ENCODE measurements around the gene UBAC2.
A peak's percentile ranks its signal among the peaks of the same experiment; 100 is the strongest.
"Not testable (repeated sequence)": the region's sequence is repeated elsewhere in the genome, so short reads cannot be mapped to it uniquely, and the experiment has no call there.

Gene UBAC2

DNA sequence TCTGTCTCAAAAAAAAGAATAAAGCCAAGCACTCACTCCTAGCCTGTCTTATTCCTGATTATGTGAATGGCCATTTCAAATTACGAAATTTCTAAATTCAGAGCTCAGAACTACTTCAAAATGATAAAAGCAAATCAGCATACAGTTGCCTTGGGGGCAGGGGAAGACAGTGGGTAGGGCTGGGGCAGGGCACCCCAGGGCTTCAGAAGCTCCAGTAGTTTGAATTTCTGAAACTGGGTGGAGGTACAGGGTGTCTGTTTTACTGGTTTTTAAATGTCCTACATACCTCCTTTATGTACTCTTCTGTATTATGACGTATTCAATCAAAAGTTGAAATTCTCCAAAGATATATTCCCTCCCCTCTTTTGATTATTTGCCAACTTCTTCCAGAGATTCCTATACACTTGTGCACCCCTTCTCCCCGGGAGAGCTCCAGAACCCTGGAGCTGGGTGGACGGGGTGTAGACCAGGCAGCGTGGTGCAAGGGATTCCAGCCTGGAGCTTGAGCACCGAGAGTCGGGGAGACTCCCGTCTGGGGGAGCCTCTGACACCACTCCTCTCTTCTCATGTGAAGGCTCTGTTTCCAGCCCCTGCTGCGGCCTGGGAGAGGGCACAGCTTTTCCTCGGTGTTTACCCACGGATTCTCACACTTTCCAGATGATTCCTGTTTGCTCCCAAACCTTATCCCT lies 191.3 kb downstream of the UBAC2 start:
- no peak for DNase-seq

DNA sequence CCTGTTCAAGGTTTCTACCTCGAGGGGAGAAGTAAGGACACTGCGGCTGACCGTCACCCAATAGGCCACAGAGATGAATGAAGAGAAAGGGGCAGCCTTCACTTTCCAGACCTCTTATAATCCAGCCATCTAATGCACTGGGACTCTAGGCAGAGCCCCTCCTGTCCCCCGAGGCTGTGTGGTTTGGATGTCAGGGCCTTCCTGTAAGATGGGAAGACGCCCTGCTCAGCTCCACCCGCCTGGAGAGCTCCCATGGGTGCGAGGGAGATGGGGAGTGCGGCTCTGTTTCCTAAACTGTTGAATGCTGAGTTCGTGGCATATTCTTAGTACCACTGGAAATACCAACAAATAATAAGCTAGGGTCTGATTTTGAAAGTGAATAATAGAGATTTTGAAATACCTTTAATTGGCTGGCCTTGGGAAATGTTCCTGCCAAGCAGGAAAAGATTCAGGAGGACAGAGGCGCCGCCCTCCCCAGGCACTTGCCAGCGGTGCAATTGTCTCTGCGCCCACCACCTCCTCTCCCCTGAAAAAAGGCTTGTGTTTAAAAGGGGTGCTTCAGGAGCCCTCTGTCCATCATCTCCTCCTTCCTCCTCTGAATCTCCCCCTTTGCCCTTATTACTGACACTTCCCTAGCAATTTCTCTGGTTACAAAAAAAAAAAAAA lies 191.9 kb downstream of the UBAC2 start:
- no peak for DNase-seq

DNA sequence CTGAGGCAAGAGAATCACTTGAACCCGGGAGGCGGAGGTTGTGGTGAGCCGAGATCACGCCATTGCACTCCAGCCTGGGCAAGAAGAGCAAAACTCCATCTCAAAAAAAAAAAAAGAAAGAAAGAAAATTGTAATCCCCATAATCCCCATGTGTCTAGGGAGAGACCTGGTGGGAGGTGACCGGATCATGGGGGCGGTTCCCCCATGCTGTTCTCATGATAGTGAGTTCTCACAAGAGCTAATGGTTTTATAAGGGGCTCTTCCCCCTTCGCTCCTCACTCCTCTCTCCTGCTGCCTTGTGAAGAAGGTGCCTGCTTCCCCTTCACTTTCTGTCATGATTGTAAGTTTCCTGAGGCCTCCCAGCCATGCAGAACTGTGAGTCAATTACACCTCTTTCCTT lies 192.7 kb downstream of the UBAC2 start:
- not testable (repeated sequence) for DNase-seq

DNA sequence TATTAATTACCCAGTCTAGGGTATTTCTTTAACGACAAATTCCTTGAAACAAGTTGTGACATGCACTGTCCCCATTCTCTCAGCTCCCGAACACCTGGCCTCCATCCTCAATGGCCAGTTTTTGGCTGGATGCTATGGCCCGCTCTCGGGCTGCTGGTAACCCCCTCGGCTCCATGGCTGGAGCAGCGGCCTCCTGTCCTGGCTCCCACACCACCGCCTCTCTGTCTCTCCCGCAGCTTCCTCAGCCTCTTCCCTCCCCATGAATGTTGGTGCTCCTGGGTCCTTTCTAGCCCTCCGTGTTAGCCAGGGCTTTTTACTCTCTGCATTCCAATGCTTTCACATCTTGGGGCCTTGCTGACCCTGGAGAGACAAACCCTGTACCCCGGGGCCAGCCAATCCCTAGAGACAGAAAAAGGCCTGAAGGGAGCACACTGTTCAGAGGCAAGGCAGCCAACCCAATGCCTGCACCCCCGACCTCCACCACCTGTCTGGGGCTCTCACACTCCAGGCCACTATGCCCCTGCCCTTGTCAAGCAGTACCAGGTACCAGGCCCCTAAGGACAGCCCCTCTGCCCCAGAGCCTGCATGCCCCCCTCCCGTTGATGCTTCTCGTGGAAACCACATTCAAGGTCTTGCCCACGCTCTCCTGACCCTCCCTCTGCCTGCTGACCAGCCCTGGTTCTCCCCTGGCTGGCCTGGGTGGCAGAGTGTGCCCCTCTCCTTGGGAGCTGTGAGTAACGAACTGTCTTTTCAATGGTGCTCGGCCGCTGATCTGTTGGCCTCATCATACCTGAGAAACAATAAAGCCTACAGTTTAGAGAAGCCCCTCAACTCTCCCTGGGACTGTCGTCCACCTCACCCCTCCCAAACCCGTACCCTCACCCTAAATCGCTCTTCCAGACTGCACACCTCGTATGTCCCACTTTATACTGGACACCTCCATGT lies 193.4 kb downstream of the UBAC2 start:
- DNase-seq, result no peak

DNA sequence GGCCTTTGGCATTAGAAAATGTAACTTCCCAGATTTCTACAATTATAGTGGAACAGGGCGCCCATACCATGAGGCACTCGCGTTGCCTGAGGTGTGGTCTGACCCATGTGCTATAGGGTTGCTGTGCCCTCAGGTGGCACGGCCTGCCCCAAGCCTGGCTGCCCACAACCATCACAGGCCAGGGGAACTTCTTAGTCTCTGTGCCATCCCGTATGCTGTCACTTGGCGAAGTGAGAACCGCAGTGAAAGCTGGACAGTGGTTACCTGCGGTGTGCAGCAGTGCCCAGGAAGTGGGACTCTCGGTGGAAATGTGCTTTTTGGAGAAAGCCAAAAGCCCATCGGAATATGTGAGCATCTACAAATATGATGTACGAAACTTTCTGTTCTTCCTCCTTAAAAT lies 194.8 kb downstream of the UBAC2 start:
- DNase-seq, result no peak

DNA sequence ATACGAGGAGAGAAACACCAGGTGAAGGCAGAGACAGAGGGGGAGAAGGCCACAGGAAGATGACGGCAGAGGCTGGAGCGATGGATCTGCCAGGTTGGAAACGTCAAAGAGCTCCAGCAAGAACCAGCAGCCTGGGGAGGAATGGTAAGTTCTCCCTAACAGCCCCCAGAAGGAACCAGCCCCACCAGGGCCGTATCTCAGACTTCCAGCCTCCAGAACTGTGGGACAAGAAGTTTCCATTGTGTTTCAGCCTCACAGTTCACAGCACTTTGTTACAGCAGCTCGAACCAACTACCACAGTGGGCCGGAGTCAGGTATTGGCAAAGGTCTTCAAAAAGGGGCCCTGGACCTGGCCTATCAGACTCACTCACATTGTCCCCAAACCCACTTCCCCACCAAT lies 195.8 kb downstream of the UBAC2 start:
- DNase-seq, result no peak

DNA sequence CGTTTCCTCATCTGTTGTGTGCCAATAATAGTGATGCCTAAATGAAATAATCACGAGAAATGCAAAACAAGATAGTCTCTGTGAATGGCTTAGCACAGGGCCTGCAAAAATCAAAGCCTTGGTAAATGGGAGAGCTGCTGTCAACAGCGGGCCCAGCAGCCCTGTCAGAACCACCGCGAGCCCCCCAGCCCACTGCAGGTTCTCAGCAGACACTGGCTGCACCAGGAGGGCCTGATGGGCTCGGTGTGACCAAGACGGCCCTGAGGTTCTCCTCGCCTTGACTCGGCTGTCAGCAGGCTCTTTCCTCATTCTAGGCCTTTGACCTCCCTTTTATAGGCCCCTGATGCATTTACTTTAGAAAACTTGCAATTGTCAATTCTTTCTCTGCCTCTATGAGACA lies 197.4 kb downstream of the UBAC2 start:
- DNase-seq, result no peak

DNA sequence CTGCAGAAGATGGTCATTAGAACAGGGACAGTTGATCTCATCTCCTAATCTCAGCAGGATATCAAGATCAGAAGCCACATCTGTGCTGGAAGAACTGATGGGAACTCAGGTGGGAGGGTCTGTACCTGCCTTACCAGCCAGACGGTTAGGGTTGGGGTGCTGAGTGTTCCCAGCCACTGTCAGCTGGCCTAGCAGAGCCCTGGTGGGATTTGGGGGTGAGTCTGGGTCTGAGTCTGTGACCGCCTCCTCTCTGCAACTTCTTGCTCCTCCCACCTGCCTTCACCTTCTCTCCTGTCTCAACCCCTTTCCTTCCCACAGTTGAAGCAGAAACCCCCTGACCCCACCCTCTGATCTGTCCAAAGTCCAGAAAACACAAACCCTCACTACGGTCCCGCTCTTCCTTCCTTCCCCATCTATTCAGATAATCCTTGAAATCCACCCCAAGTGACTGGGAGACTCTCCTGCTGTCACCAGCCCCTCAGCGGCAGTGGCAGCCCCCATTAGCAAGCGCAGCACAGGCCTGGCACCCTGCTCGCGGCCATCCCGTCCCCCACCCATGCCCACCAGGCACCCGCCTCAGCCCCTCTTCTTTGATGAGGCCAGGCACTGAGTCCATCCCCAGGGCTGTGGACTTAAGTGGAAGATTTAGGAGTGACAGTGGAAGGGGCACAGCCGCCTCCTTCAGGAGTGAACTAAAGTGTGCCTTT lies 198.4 kb downstream of the UBAC2 start:
- DNase-seq, result no peak

DNA sequence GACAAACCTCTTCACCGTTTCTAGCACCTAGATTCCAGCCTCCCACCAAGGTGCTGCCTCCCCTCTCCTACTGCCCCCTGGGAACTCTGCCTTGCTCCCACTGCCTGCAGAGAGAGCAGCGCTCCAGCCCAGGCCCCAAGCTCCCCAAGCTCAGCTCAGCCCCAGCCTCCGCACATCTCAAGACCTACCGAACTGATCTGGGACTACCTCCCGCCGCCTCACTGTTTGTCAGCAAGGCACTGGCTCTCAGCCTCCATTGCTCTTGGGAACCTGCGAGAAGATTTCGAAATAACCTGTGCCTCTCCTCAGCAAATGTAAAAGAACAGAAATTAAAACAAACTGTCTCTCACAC lies 198.9 kb downstream of the UBAC2 start:
- no peak for DNase-seq

DNA sequence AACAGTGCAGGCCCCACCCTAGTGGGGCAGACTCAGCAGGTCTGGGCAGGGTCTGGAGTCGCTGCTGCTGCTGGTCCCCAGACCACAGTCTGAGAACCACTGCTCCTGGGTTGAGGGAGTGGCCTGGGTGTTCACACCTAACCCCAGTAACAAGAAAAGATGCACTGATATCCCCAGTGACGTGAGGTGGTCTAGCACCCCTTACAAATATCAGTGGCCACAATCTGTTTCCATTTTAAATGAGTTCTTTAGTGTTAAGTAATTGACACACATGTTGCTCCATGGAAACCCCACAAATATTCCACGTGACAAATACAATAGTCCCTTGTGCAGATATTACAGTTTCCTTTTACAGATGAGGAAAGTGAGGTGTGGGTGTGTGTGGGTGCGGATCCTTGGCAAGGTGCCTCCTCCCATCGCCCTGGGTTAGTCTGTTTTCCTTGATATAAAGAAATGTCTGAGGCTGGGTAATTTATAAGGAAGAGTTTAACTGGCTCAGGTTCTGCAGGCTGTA lies 202.9 kb downstream of the UBAC2 start:
- DNase-seq, result peak in 1 of 51 donors; percentile 21

DNA sequence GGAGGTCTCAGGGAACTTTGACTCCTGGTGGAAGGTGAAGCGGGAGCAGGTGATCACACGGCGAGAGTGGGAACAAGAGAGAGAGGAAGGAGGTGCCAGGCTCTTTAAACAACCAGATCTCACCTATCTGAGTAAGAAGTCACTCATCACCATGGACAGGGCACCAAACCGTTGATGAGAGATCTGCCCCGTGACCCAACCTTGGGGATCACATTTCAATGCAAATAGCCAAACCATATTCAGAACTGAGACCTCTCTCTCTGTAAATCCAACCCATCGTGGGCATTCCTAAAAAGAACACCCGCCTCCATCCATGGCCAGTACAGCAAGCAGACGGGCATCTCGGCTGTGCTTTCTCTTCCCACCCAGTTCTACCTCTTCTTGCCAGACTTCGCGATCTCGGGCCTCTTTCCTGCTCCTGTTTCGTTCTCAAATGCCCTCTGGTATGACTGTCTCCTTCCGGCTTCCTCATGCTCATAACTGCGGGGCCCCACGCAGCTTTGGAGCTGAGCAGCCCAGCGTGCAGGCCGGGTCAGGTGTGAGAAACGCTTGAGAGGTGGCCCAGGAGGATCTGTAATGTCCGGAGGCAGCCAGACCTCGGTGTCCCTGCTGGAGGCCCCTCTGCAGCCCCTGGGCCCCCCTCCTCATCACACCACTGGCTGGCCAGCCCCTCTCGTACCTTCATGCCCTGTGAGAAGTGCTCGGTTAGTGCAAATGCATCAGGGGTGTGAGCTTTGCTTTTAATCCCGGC lies 203.5 kb downstream of the UBAC2 start:
- DNase-seq, result no peak

DNA sequence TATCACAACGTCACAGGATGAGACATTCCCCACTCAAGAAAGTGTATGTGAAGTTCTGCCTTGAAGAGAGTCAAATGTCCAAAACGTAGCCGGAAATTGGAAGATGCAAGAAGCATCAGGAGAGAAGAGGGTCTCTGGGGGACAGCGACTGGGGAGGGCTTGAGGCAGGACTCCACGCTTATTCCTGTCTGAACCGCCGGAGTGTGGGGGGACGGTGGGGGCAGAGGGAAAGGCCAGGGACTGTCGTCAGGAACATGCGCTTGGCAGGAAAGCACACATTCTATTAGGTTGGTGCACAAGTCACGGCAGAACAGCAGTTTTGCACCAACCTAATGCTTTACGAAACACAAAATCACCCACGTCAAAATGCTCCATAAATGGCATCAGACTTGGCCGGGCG lies 205.3 kb downstream of the UBAC2 start:
- no peak for DNase-seq

DNA sequence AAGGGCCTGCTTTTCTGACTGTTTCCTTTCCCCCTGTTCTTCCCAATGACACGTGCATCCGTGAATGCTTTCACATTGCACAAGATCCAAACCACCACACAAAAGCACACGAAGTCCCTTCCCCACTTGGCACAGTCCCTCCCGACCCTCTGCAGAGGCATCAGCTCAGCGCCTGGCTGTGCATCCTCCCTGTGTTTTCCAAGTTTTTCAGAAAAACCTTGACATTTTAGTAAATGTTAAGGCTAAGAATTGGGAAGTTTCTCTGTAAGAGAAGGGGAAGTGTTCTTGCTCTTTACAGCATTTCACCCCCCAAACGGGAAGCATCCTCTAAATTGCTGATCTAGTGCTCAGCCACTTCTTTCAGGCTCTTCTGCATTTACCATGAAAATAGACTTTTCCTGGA lies 206.1 kb downstream of the UBAC2 start:
- DNase-seq, result peak in 2 of 51 donors; percentile 13 to 49

DNA sequence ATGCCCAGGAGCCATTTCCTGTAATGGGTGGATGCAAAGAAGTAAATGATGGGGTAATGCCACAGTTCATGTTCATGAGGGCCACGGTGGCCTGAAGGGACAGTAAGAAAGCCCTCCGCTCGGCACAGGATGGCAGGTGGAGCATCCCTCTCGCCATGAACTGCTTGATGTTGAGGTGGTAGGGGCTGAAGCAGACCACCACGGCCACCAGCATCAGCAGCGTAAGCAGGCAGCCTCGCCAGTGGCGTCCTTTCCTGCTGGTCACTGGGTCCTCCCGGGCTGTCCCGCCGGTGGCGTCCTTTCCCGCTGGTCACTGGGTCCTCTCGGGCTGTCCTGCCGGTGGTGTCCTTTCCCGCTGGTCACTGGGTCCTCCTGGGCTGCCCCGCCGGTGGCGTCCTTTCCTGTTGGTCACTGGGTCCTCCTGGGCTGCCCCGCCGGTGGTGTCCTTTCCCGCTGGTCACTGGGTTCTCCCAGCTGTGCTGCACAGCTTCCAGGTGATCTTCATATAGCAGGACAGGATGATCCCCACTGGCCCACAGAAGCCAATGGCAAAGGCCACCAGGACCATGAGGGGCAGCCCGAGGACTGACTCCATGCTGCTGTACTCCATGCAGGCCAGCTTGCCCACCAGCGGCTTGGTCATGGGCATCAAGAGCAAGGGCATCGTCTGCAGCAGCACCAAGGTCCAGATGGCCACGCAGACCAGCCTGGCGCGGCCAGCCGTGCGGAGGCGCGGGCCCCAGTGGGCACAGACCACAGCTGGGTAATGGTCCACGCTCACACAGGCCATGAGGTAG lies 207.4 kb downstream of the UBAC2 start:
- DNase-seq, result no peak

DNA sequence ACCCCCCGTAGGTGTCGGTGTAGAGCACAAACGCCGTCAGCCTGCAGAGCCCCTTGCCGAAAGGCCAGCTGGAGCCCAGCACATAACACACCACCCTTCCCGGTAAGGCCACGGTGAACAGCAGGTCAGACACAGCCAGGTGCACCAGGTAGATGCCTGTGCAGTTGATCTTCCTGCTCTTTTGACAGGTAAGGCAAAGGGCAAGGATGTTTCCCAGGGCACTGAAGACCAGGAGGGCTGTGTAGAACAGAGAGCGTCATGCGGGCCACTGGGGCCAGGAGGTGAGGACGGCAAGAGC lies 208.0 kb downstream of the UBAC2 start:
- no peak for DNase-seq

DNA sequence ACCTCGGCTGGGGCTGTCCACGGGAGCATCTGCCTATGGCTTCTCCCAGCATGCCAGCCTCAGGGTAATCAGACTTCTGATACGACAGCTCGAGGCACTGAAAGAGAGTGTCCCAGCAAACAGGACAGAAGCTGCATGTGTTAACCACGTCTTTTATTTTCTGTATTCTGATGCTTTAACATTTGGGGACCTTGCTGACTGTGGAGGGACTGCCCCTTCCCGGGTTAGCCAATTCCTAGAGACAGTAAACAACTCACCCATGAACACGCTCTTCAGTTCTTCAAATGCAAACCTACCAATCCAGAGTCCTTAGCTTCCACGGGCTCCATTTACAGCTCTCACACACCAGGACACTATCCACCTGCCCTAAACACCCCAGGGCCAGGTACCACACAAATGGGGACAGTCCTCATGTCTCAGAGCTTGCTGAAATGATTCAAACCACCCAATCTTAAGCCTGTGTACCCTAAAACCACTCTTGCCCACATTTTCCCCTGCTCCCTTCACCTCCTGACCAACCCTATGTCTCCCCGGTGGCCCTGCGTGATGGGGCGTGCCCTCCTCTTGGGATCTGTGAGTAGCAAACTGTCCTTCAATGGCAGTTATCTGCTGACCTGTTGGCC lies 208.9 kb downstream of the UBAC2 start:
- DNase-seq, result not testable (repeated sequence)

DNA sequence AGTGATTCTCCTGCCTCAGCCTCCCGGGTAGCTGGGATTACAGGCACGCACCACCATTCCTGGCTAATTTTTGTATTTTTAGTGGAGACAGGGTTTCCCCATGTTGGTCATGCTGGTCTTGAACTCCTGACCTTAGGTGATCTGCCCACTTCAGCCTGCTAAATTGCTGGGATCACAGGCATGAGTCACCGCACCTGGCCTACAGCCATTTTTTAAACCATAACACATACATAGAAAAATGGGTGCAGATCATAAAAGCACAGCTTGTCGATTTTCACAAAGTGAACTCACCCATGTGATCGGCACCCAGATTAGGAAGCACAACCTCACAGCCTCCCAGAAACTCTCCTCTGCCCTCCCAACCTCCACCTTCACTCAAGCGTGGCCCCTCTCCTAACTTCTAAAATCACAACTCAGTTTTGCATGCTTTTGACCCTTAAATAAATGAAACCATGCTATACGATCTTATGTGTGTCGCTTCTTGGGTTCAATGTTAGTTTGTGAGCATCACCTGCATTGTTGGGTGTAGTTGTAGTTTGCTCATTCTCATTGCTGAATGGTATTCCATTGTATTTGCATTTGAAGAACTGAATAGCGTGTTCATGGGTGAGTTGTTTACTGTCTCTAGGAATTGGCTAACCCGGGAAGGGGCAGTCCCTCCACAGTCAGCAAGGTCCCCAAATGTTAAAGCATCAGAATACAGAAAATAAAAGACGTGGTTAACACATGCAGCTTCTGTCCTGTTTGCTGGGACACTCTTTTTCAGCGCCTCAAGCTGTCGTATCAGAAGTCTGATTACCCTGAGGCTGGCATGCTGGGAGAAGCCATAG lies 210.2 kb downstream of the UBAC2 start:
- not testable (repeated sequence) for DNase-seq

DNA sequence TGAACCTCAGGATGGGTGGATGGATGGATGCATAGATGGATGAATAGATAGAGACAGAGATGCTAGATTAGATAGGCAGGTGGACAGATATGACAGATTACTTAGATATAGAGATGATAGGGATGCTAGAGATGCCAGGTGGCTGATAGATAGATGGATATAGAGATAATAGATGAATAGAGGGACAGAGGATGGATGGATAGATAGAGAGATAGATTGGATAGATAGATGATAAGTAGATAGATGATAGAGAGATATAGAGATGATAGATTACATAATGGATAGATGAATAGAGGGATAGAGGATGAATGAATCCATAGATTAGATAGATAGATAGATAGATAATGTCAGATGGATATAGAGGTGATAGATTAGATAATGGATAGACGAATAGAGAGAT lies 212.2 kb downstream of the UBAC2 start:
- DNase-seq, result no peak
